B cell (primary cell): ENCODE measurements around the gene RHOBTB3. TPM values are rescaled to one million over a fixed set of nuclear protein-coding genes. Genes with fewer than 3 reads are reported as not detected.

Experiments used
- ATAC-seq: fragments of 200-7000 bp; cut with Tn5 transposase; one replicate; pipeline ENCODE4 v1.10.0; 2021; ENCODE audit warnings: low read depth, mild to moderate bottlenecking, moderate number of reproducible peaks, moderate library complexity
- CTCF ChIA-PET: fragments of 350-600 bp; sonication (Branson Sonifier 250); formaldehyde crosslinking; loops from one replicate; lab custom pipeline; 2021; ENCODE audit warnings: antibody characterized with exemption, inconsistent platforms; lab: Charles Lee
- POLR2A ChIA-PET: fragments of 350-600 bp; sonication (Branson Sonifier 250); formaldehyde crosslinking; loops from one replicate; lab custom pipeline; 2021; ENCODE audit warnings: antibody characterized with exemption; lab: Charles Lee
- DNase-seq: peaks from one replicate; pipeline ENCODE4 v3.0.0; 2013
- H2AFZ ChIP-seq: 2 replicates; pipeline ENCODE4 v1.6.1; 2012; ENCODE audit warnings: mild to moderate bottlenecking, low read depth, low read length; ENCODE audit not compliant: insufficient read depth, poor library complexity, severe bottlenecking
- H3K27ac ChIP-seq, 2 donors: 1 replicate in 1 of 2; 2 replicates in 1 of 2; pipeline ENCODE4 v1.5.1; 2012 to 2013; ENCODE audit warnings: low read length in 2 of 2, mild to moderate bottlenecking in 2 of 2, moderate library complexity in 1 of 2
- H3K27me3 ChIP-seq, 4 experiments: fragments of 200-600 bp in 1 of 4; sonication (generic) in 1 of 4; replicated peaks in 1 of 4; 1 replicate in 2 of 4; 2 replicates in 2 of 4; pipeline versions ENCODE4 v1.6.1 to v1.7.0; 2013 to 2016; ENCODE audit warnings: low read length in 3 of 4, mild to moderate bottlenecking in 2 of 4, mixed read lengths in 1 of 4, moderate library complexity in 1 of 4; ENCODE audit not compliant: insufficient read depth in 4 of 4, control insufficient read depth in 3 of 4; ENCODE audit errors: control extremely low read depth in 1 of 4
- H3K36me3 ChIP-seq, 2 experiments: replicated peaks in 1 of 2; 1 replicate in 1 of 2; 2 replicates in 1 of 2; pipeline versions ENCODE4 v1.6.1 to v1.7.1; 2013; ENCODE audit warnings: low read length in 1 of 2; ENCODE audit not compliant: insufficient read depth in 2 of 2, control insufficient read depth in 1 of 2; ENCODE audit errors: control extremely low read depth in 1 of 2, extremely low read depth in 1 of 2
- H3K4me1 ChIP-seq, 2 donors: fragments of 200-600 bp in 1 of 2; sonication (generic) in 1 of 2; 1 replicate in 1 of 2; 2 replicates in 1 of 2; pipeline versions ENCODE4 v1.5.1 to v1.6.1; 2013 to 2017; ENCODE audit warnings: low read length in 2 of 2; ENCODE audit not compliant: control insufficient read depth in 2 of 2, insufficient read depth in 2 of 2
- H3K4me2 ChIP-seq: replicated peaks from 2 replicates; pipeline ENCODE3; 2012; ENCODE audit warnings: mild to moderate bottlenecking, low read depth, low read length; ENCODE audit not compliant: poor library complexity, severe bottlenecking
- H3K4me3 ChIP-seq, 5 experiments: fragments of 200-600 bp in 1 of 5; sonication (generic) in 1 of 5; 1 replicate in 3 of 5; 2 replicates in 2 of 5; pipeline versions ENCODE4 v1.5.1 to v1.7.0; 2011 to 2016; ENCODE audit warnings: low read length in 4 of 5, mild to moderate bottlenecking in 4 of 5, low read depth in 2 of 5, control low read depth in 1 of 5, moderate library complexity in 1 of 5; ENCODE audit not compliant: insufficient read depth in 1 of 5; ENCODE audit errors: control extremely low read depth in 1 of 5, extremely low read depth in 1 of 5
- H3K79me2 ChIP-seq: fragments of 200-600 bp; sonication (generic); one replicate; pipeline ENCODE4 v1.6.0; 2016; ENCODE audit warnings: low read length; ENCODE audit not compliant: control insufficient read depth, insufficient read depth
- H3K9ac ChIP-seq: fragments of 200-600 bp; sonication (generic); 2 replicates; pipeline ENCODE4 v1.6.1; 2017; ENCODE audit warnings: mild to moderate bottlenecking, low read length, moderate library complexity
- H3K9me3 ChIP-seq, 3 donors: one replicate each; pipeline versions ENCODE4 v1.6.1 to v1.7.1; 2013; ENCODE audit warnings: low read length in 2 of 3; ENCODE audit not compliant: control insufficient read depth in 2 of 3, insufficient read depth in 1 of 3; ENCODE audit errors: control extremely low read depth in 1 of 3
- H4K20me1 ChIP-seq: 2 replicates; pipeline ENCODE4 v1.6.0; 2012; ENCODE audit warnings: mild to moderate bottlenecking, low read length; ENCODE audit not compliant: insufficient read depth, control insufficient read depth, poor library complexity, severe bottlenecking
- H3K27ac Mint-ChIP-seq: one replicate; pipeline ENCODE4 v1.8.0; 2021; ENCODE audit warnings: mixed read lengths
- H3K27me3 Mint-ChIP-seq: one replicate; pipeline ENCODE4 v1.8.0; 2021; ENCODE audit warnings: mixed read lengths
- H3K4me1 Mint-ChIP-seq: one replicate; pipeline ENCODE4 v1.8.0; 2021; ENCODE audit warnings: mixed read lengths
- H3K4me3 Mint-ChIP-seq: one replicate; pipeline ENCODE4 v1.8.0; 2021; ENCODE audit warnings: mixed read lengths
- H3K9me3 Mint-ChIP-seq: one replicate; pipeline ENCODE4 v1.8.0; 2022; ENCODE audit warnings: mixed read lengths; ENCODE audit not compliant: insufficient read depth
- EZH2 ChIP-seq: IDR thresholded peaks from 2 replicates; pipeline ENCODE4 v1.6.1; 2012; ENCODE audit warnings: borderline replicate concordance, low read depth, mild to moderate bottlenecking, moderate library complexity, low read length; ENCODE audit not compliant: insufficient read depth, poor library complexity, severe bottlenecking
- WGBS: methylation state at CpG from one replicate; pipeline ENCODE4 v1.1.5; 2013; ENCODE audit warnings: missing lambda C conversion rate; ENCODE audit not compliant: insufficient coverage; 5-methylcytosine and 5-hydroxymethylcytosine counted together
- intact Hi-C: fragments of 100-400 bp; cut with micrococcal nuclease; formaldehyde crosslinking; loops from one replicate; pipeline ENCODE4 v1.10.0; 2022
- polyA minus RNA-seq: library from RNA; depleted of rRNA, polyadenylated mRNA; stranded (reverse); fragments of >200 nt; gene quantifications from 2 replicates; pipeline ENCODE4 v1.2.3, GENCODE V29; 2012
- polyA plus RNA-seq: library from polyadenylated mRNA; depleted of rRNA; stranded (reverse); fragments of >200 nt; gene quantifications from 2 replicates; pipeline ENCODE4 v1.2.3, GENCODE V29; 2012
- total RNA-seq, 2 donors: library from RNA; stranded (reverse); fragments of 120-200 nt in 1 of 2; gene quantifications; 1 replicate in 1 of 2; 2 replicates in 1 of 2; pipeline versions ENCODE4 v1.2.3 to v1.2.4, GENCODE V29; 2013 to 2022
- TF ChIP-seq, protein P1 (sequence below): fragments of 200-600 bp; IDR thresholded peaks from one replicate; pipeline ENCODE4 v1.8.0; 2022; ENCODE audit warnings: antibody characterized with exemption, mild to moderate bottlenecking

The RHOBTB3 gene, protein sequence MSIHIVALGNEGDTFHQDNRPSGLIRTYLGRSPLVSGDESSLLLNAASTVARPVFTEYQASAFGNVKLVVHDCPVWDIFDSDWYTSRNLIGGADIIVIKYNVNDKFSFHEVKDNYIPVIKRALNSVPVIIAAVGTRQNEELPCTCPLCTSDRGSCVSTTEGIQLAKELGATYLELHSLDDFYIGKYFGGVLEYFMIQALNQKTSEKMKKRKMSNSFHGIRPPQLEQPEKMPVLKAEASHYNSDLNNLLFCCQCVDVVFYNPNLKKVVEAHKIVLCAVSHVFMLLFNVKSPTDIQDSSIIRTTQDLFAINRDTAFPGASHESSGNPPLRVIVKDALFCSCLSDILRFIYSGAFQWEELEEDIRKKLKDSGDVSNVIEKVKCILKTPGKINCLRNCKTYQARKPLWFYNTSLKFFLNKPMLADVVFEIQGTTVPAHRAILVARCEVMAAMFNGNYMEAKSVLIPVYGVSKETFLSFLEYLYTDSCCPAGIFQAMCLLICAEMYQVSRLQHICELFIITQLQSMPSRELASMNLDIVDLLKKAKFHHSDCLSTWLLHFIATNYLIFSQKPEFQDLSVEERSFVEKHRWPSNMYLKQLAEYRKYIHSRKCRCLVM
- total RNA-seq = 5.0 and 5.3 TPM in 2 replicates
- 7.7 TPM for total RNA-seq (2013)
- polyA plus RNA-seq = 0.99 and 1.7 TPM in 2 replicates
- polyA minus RNA-seq = 5.9 and 8.3 TPM in 2 replicates

DNA sequence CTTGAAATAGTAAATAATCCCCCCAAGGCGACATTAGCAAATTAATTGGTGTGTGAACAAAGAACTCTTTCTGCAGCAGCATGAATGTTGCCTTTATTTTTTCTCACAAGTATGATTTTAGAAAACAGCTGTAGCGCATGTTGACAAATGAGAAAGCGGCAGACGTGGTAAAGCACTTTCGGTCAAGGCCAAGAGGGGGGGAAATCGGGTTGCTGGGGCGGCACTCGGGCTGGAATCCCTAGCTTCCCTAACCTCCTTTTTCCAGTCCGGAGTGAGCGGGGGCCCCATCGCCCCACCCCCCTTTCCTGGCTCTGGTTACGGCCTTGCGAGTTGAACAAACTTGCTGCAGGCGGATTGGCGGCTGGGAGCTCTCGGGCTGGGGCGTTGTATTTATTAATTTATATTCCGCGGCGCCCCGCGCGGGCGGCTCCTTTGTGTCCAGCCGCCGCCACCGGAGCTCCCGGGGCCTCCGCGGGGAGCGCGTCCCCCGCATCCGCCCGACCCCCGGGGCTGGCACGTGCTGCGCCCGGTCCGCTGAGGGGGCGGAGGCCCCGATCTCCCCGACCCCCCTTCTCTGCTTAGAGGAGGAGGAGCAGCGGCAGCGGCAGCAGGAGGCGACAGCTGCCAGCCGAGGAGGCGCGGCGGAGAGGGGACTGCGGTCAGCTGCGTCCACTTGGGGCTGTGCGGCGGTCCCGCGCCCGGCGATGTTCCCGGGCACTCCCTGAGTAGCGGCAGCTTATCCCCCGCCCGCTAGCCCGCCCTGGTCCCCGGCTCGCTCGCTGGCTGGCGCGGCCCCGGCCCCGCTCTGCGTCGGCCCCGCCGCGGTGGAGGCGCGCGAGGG is at the start of gene RHOBTB3:
TSS of gene RHOBTB3 (plus strand) at position 607 of the 841 bp plus-strand sequence. CDS start 347 bp downstream, outside the sequence.
- H3K4me2 ChIP-seq = peak within 1 kb of the TSS; percentile 88
- Mint-ChIP-seq H3K4me1 (peaks cover 29% of the 10 kb centered on the region), H3K27me3 (peaks cover 12% of the 10 kb centered on the region), H3K27ac (peak within 1 kb of the TSS; percentile 78), H3K4me3 (peak within 1 kb of the TSS; percentile 90), H3K9me3 (no peaks in the 10 kb centered on the region)
- TF ChIP-seq, protein P1, sequence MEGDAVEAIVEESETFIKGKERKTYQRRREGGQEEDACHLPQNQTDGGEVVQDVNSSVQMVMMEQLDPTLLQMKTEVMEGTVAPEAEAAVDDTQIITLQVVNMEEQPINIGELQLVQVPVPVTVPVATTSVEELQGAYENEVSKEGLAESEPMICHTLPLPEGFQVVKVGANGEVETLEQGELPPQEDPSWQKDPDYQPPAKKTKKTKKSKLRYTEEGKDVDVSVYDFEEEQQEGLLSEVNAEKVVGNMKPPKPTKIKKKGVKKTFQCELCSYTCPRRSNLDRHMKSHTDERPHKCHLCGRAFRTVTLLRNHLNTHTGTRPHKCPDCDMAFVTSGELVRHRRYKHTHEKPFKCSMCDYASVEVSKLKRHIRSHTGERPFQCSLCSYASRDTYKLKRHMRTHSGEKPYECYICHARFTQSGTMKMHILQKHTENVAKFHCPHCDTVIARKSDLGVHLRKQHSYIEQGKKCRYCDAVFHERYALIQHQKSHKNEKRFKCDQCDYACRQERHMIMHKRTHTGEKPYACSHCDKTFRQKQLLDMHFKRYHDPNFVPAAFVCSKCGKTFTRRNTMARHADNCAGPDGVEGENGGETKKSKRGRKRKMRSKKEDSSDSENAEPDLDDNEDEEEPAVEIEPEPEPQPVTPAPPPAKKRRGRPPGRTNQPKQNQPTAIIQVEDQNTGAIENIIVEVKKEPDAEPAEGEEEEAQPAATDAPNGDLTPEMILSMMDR = no peak
- TF ChIP-seq EZH2 = peak; percentile 4
- ATAC-seq (peak; percentile 70), DNase-seq (peak; percentile 61)
- no peaks in the 10 kb centered on the region for H4K20me1 ChIP-seq
- WGBS = under 1% methylated on average over 72 of the region's 78 CpGs
- no peaks in the 10 kb centered on the region for H3K79me2 ChIP-seq
- no peaks in the 10 kb centered on the region for H3K9me3 ChIP-seq
- no peaks in the 10 kb centered on the region for H3K36me3 ChIP-seq
- H3K4me3 ChIP-seq = peak within 1 kb of the TSS; percentile 51 to 75 (median 60)
- H3K27me3 ChIP-seq = peaks cover 0 to 10% (median 6%) of the 10 kb centered on the region in 4 experiments
- H3K4me1 ChIP-seq = peaks cover 8 to 13% of the 10 kb centered on the region in 2 donors
- ChIA-PET POLR2A (interaction anchor here (1.6 kb wide), 1 partner anchor 77 kb away, joined by 3 read pairs; no protein-coding TSS in a partner anchor), CTCF (interaction anchor here (0.7 to 2.9 kb wide), 9 partner anchors 29 to 606 kb away, joined by 3 to 17 read pairs (median 3); no protein-coding TSS in a partner anchor)
- H3K27ac ChIP-seq = no peak within 1 kb of the TSS
- H3K9ac ChIP-seq = peak within 1 kb of the TSS; percentile 76
- H2AFZ ChIP-seq = peak within 1 kb of the TSS; percentile 71
- intact Hi-C loops = loop anchor here (2.0 to 5.0 kb wide), 3 partner anchors 84 to 1206 kb away; partner anchors contain the start of genes ELL2, LNPEP and RFESD
